A673 (cell line): Measurements from ENCODE around the gene ZNF837.

Source experiments
- CTCF ChIP-seq: fragments of 300-800, 200-600 bp; sonication (generic); conservative IDR thresholded peaks from 2 replicates; pipeline ENCODE4 v1.5.1; 2017; ENCODE audit warnings: low read depth, mild to moderate bottlenecking, antibody characterized with exemption, low read length, moderate library complexity, mixed read lengths
- EZH2 ChIP-seq: fragments of 200-600 bp; sonication (generic); IDR thresholded peaks from 2 replicates; pipeline ENCODE4 v1.6.1; 2017; ENCODE audit warnings: borderline replicate concordance, low read depth, mild to moderate bottlenecking, mixed read lengths, antibody characterized with exemption, low read length; ENCODE audit not compliant: poor library complexity, severe bottlenecking

GRCh38 chr19:58319241-58319640, 61.6 kb downstream of the ZNF837 start:
- TF ChIP-seq CTCF: no peak
- no peak for TF ChIP-seq EZH2
